Gastroesophageal sphincter (tissue), 4 donors: ENCODE data around the gene TMEM258. TPM values are rescaled to one million over a fixed set of nuclear protein-coding genes. Genes with fewer than 3 reads are reported as not detected.

Experiments used
- ATAC-seq: fragments of 150-250 bp; one replicate; pipeline ENCODE4 v1.9.1; 2016; ENCODE audit warnings: mild to moderate bottlenecking, moderate library complexity
- H3K27ac ChIP-seq, 4 donors: fragments of 200-600 bp; sonication (generic) in 3 of 4; 1 replicate in 3 of 4; 2 replicates in 1 of 4; pipeline ENCODE4 v1.5.1; 2016 to 2019
- H3K27me3 ChIP-seq: fragments of 200-600 bp; sonication (generic); one replicate; pipeline ENCODE4 v1.5.1; 2019
- H3K36me3 ChIP-seq, 2 donors: fragments of 200-600 bp; sonication (generic); one replicate each; pipeline ENCODE4 v1.5.1; 2019; ENCODE audit warnings: control low read depth in 1 of 2
- H3K4me1 ChIP-seq, 3 donors: fragments of 200-600 bp; sonication (generic); 1 replicate in 2 of 3; 2 replicates in 1 of 3; pipeline ENCODE4 v1.5.1; 2016 to 2019; ENCODE audit warnings: control low read depth in 2 of 3
- H3K4me3 ChIP-seq, 2 donors: fragments of 200-600 bp; sonication (generic); one replicate each; pipeline ENCODE4 v1.5.1; 2019; ENCODE audit warnings: mild to moderate bottlenecking in 1 of 2, moderate library complexity in 1 of 2
- H3K9me3 ChIP-seq, 3 donors: fragments of 200-600 bp; sonication (generic); one replicate each; pipeline ENCODE4 v1.5.1; 2017 to 2019; ENCODE audit warnings: control low read depth in 2 of 3
- CTCF ChIP-seq, 4 experiments: fragments of 200-600 bp in 2 of 4; fragments of 450-650 bp in 2 of 4; sonication (generic) in 1 of 4; IDR thresholded peaks; one replicate each; pipeline ENCODE4 v1.5.1; 2017 to 2019; ENCODE audit warnings: antibody characterized with exemption in 4 of 4, mild to moderate bottlenecking in 2 of 4, moderate library complexity in 2 of 4
- EP300 ChIP-seq: sonication (generic); formaldehyde crosslinking; IDR thresholded peaks from one replicate; pipeline ENCODE4 v1.6.1; 2017; ENCODE audit warnings: antibody characterized with exemption, mild to moderate bottlenecking
- POLR2A ChIP-seq, 2 donors: fragments of 450-650 bp; IDR thresholded peaks; one replicate each; pipeline ENCODE4 v1.6.1; 2017; ENCODE audit warnings: antibody characterized with exemption in 2 of 2, mild to moderate bottlenecking in 2 of 2, moderate library complexity in 1 of 2
- POLR2AphosphoS5 ChIP-seq: sonication (generic); formaldehyde crosslinking; IDR thresholded peaks from one replicate; pipeline ENCODE4 v1.6.1; 2017; ENCODE audit warnings: antibody characterized with exemption
- WGBS, 2 donors: methylation state at CpG; one replicate each; pipeline ENCODE4 v1.1.5; 2018; ENCODE audit warnings: low coverage in 1 of 2; 5-methylcytosine and 5-hydroxymethylcytosine counted together
- total RNA-seq, 4 donors: library from RNA; depleted of rRNA; stranded (reverse); fragments of >200 nt; gene quantifications; one replicate each; pipeline ENCODE4 v1.1.0, GENCODE V29; 2016

Gene TMEM258
- total RNA-seq, 4 donors from 2014 or later: 31.4 to 36.7 (median 33.3) TPM

DNA sequence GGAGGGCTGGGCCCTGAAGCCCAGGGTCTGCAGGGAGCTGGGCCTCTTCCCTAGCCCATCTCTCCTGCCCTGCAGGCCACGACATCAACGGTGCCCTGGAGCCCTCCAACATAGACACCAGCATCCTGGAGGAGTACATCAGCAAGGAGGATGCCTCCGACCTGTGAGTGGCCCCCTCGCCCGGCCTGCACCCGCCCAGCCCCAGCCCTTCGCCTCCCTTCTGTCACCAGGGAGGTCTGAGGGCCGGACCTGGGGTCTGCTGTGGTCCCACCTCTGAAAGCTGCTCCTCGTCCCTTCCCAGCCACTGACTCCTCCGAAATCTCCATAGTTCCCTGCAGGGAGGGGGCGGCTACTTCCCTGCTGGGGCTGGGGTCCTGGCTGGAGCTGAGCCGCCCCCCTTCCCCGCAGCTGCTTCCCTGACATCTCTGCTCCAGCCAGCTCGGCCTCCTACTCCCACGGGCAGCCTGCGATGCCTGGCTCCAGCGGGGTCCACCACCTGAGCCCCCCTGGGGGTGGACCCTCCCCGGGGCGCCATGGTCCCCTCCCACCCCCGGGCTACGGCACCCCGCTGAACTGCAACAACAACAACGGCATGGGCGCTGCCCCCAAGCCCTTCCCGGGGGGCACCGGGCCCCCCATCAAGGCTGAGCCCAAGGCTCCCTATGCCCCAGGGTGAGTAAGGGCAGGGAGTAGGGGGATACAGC, 26.7 kb downstream of the TMEM258 start:
- Histone ChIP-seq H3K27ac (no peak overlapping the region), H3K4me3 (no peak overlapping the region), H3K27me3 (peaks cover 48% of the 10 kb centered on the region), H3K9me3 (no peaks in the 10 kb centered on the region), H3K36me3 (no peaks in the 10 kb centered on the region), H3K4me1 (peaks cover 0 to 6% (median 0%) of the 10 kb centered on the region in 3 donors)
- no peak for TF ChIP-seq EP300
- no peak for TF ChIP-seq POLR2A (IDR thresholded peaks at IDR 0.05)
- no peak for TF ChIP-seq POLR2AphosphoS5
- TF ChIP-seq CTCF (IDR thresholded peaks at IDR 0.05): no peak
- no CpG with 5 or more reads among the region's 26 CpGs for WGBS, 2 donors
- ATAC-seq: no peak

DNA sequence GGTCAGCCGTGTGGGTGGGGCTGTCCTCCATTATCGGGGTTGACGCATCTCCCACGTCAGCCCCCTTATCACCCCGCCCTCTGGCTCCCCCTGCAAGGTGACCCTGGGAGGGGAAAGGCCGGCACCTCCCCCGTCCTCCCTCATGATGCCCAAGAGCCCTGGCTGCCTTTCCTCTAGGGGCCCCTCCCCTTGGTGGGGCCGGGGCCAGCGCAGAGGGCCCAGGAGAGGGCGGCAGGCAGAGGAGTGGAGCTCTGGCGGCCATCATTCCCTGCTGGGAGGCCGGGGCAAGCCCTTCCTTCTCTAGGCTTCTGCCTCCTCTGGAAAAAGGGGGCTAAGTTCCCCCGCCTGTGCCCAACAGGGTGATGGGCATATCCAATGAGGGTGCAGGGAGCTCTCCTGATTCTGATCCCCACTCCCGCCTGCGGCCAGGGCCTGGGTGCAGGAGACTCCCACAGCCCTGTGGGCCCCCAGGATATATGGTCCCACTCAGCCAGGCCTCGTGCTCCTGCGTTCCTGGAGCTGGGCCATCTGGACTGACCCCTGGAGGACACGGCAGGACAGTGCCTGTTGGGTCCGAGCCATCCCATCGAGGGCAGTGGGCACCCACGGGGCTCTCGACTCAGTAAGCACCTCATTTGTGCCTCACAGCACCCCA, 27.7 kb downstream of the TMEM258 start:
- Histone ChIP-seq H3K4me1 (peaks cover 0 to 4% (median 0%) of the 10 kb centered on the region in 3 donors), H3K27ac (no peak overlapping the region), H3K9me3 (no peaks in the 10 kb centered on the region), H3K27me3 (peaks cover 49% of the 10 kb centered on the region), H3K36me3 (no peaks in the 10 kb centered on the region), H3K4me3 (no peak overlapping the region)
- no peak for TF ChIP-seq POLR2A (IDR thresholded peaks at IDR 0.05)
- TF ChIP-seq CTCF (IDR thresholded peaks at IDR 0.05): no peak
- no peak for TF ChIP-seq EP300
- TF ChIP-seq POLR2AphosphoS5: no peak
- ATAC-seq: no peak
- no CpG with 5 or more reads among the region's 22 CpGs for WGBS, 2 donors

DNA sequence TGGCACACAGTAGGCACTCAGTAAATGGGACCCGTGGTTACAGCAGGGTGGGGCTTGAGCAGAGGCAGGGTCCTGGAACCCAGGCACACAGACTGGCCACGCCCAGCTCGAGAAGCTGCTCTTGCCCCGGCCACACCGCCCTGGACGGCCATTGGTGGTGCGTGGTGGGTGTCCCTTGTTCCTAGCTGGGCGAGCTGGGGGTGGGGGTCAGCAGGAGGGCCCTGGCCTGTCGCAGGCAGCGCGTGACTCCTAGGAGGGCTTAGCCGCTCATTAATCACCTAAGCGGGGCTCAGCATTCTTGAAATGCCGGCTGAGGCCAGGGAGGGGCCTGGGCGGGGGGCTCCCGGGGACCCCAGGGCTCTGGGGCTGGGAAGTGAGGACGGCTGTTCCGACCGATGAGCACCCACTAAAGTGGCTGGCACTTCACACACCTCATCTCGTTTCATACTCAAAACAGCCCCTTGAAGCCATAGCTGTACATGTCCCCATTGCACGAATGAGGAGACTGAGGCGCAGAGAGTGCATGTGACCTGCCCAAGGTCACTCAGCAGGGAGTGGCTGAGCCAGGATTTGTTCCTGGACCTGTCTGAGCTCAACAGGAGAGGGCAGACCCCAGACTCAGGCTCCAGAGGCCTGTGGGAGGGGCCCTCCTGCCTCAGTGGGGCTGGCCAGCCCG, 28.3 kb downstream of the TMEM258 start:
- Histone ChIP-seq H3K4me3 (no peak overlapping the region), H3K27ac (no peak overlapping the region), H3K9me3 (no peaks in the 10 kb centered on the region), H3K4me1 (no peaks in the 10 kb centered on the region), H3K27me3 (peaks cover 49% of the 10 kb centered on the region), H3K36me3 (no peaks in the 10 kb centered on the region)
- 56% methylated on average over 6 of the region's 23 CpGs; no CpG with 5 or more reads in 1 of the 2 donors for WGBS, 2 donors
- TF ChIP-seq CTCF (IDR thresholded peaks at IDR 0.05) (no peak), EP300 (no peak)
- no peak for ATAC-seq

DNA sequence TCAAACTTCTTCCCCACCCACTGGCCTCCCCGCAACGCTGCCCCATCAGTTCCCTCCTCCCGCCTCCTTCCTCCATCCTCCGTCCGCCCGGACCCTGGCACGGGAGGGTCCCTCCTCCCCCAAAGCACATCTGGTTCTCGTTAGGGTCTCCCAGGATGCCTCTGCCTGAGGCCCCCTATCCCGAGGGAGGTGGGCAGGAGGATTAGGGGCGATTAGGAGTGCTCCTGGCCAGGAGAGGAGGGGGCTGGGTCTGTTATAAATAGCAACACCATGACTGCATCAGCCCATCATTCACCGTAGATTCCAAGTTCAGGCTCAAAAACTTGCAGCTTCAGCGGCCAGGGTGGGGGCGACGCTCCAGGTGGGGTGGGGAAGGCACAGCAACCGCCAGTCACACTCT, 29.6 kb downstream of the TMEM258 start:
- H3K4me3 ChIP-seq: no peak overlapping the region
- TF ChIP-seq POLR2AphosphoS5 (no peak), EP300 (no peak), POLR2A (IDR thresholded peaks at IDR 0.05) (no peak), CTCF (IDR thresholded peaks at IDR 0.05) (no peak)
- no peak overlapping the region for H3K27ac ChIP-seq
- peaks cover 49% of the 10 kb centered on the region for H3K27me3 ChIP-seq
- H3K4me1 ChIP-seq: no peaks in the 10 kb centered on the region
- H3K36me3 ChIP-seq: no peaks in the 10 kb centered on the region
- ATAC-seq: no peak
- 26% methylated on average over 5 of the region's 15 CpGs; no CpG with 5 or more reads in 1 of the 2 donors for WGBS, 2 donors
- no peaks in the 10 kb centered on the region for H3K9me3 ChIP-seq
